OCI-M2 (cell line): ENCODE results near the gene UBE3D.
"Not testable (repeated sequence)": the region's sequence is repeated elsewhere in the genome, so short reads cannot be mapped to it uniquely, and the experiment has no call there.

ENCODE experiments used
- DNase-seq: peaks from one replicate; lab custom pipeline; 2025; ENCODE audit not compliant: unreplicated experiment; lab: John Stamatoyannopoulos, UW

UBE3D gene

DNA sequence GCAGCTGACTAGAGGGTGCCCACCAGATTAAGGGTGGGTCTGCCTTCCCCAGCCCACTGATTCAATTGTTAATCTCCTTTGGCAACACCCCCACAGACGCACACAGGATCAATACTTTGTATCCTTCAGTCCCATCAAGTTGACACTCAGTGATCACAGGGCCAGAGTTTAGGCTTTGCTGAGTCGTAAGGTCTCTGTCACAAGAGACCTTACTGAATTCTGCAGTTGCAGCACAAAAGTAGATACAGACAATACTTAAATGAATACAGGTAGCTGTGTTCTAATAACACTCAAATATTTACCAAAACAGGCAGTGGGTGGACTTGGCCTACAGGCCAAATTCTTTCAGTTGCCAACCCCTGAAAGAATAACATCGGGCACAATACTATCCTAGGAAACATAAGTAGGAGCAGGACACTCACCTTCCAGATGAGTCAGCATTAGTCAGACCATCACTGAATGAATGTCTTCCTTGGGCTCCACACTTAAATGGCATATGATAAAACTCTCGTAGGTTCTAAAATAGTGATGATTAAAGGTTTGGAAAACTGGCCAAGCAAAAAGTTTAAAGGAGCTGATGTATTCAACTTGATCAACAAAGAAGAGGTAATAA is 190.0 kb downstream of the UBE3D start:
- DNase-seq, result no peak

DNA sequence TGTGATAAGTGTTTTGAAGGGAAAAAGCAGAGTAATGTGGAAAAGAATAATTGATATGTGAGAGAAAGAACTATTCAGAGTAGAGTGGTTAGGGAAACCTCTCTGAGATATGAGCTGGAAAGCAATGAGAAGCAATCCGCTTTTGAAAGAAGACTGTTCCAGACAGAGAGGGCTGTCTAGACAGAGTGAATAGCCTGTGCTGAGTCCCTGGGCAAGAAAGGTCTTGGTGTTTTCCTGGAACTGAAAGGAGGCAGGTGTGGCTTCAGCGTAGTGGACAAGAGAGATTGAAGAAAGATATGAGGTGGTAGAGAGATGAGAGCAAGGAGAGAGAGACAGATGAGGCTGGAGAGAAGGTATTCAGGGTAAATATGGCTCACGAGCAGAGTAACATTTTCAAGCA is 190.8 kb downstream of the UBE3D start:
- no peak for DNase-seq

DNA sequence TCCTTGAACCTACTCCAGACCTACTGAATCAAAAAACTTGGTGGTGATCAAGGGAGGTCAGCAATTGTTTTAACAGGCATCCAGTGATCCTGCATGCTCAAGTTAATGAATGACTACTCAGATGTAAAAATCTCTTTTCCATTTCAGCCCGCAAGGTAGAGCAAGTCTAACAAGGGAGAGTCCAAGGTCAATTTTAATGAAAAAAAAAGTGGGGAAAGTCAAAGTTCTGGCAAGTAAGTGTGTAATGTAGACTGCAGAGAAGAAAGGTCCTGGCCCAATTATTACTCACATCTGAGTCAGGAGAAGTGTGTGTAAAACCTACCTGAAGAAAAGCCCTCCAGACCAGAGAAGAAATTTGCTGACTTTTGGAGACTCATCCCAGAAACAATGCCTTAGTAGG is 193.5 kb downstream of the UBE3D start:
- no peak for DNase-seq

DNA sequence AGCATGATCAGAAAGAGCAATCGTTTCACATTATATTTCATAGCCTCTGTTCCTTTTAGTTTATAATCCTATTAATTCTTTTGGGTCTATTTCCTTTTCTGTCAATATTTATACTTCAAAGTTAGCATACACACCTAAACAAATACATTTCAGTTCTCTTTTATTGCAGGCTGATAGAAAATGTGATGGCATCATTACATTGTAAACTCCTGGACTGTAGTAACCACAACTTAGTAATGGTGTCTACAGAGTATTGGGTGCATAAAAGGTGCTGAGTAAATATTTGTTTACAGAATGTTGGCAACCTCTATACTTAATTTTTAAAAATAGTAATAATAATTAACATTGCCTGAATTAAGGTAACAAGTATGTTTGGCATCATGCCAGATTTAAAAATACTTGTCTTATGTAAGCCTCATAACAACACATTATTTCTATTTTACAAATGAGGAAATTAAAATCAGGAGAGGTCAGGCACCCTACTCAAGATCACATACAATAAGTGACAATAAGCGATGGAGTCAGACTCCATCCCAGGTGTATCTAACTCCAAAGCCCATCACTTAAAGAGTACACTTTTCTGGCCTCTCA is 195.0 kb downstream of the UBE3D start:
- no peak for DNase-seq

DNA sequence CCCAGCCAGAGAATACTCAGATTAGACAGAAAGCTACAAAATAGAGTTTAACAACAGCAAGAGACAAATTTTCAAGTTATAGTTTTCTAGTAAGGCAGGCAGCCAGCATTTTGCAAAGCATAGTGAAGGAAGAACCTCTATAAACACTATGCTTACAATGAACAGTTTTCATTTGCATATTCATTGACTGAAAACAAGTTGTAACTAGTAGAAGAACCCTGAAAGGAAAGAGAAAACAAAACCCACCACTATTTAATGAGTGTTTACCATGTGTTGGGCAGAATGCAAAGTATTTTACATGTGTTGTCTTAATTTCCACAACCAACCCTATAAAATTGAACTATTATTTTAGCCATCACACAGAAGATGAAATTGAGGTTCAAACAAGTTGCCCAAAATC is 196.1 kb downstream of the UBE3D start:
- no peak for DNase-seq

DNA sequence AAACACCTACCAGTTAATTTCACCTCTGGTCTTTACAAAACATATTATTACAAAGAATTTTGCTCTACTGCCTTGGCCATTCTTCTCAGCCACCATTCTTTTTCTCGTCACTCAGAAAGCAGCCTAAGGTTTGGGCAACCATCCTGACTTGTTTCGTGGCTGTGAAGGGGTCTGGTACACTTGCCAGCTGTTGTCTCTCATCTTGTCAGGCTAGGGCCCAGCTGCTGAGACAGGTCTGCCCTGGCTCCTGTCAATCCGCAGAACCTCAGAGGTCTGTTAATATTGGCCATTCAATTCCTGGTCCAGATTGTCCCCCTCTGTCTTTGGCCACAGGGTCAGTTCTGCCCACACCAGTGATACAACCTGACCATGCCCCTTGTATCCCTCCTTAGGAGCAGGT is 197.7 kb downstream of the UBE3D start:
- no peak for DNase-seq

DNA sequence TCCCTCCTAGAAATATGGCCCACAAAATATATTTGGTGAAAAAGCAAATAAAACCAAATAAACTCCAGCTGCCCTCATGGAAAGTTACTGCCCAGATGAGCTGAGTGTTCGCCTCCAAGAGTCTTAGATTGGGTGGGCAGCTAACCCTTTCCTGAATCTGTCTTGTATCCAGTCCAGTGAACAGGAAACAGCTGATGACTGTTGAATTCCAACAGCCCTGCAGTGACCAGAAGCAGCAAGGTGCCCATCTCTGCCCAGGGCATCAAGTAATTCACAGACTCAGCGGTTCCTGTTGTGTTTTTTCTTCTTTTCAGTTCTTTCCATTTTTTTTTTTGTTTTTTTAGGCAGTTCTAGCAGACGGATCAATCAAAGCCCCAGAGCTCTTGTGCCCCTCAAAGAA is 199.2 kb downstream of the UBE3D start:
- DNase-seq, result no peak

DNA sequence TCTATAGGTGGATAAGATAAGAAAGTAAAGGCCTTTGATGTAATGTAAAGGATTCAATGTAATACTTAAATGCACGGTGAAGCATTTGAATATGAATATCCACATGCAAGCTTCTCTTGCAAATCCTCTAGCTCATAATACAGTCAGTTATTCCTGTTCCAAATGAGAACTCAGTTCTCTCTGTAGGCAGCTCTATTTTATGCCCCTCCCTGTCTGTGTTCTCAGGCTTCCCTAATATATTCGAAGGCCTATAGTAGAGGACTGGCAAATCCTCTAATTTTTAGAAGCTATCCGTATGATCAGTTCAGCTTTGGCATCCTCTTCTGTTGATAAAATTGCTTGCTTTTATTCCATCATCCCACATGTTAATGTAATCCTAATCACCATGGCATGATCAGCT is 200.2 kb downstream of the UBE3D start:
- DNase-seq, result no peak

DNA sequence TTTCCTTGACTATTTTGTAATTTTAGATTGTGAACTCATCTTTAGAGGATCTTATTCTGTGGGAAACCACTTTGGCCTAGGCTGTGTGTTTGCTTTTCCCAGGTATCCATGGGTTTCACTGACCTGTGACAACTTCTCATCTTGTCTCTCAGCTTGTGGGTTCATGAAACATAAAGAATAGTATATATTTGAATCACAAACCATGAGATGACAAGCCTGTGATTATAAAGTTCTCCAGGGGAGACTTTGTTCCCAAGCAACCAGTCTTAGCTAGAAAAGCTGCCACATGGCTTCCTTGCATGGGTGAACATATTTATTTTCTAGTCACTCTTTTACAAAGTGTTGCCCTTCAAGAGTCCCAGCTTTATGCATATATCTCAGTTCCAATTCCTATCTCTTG is 201.9 kb downstream of the UBE3D start:
- no peak for DNase-seq

DNA sequence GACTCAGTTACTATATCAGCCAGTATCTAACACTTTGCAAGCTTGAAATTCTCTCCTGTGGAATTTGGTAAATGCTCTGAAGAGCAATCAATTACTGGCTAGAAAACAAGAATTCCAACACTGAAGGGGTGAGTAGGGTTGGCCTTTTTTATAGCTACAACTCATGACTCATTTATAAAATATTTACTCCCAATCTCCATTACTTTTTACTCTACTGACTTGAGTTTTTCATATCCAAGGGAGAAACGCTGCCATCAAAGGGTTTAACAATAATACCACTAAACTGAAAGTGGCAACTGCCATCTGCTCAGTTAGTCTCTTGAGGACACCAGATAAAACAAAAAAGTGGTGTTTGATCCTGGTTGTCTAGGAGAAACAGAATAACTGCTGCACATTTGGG is 203.1 kb downstream of the UBE3D start:
- no peak for DNase-seq

DNA sequence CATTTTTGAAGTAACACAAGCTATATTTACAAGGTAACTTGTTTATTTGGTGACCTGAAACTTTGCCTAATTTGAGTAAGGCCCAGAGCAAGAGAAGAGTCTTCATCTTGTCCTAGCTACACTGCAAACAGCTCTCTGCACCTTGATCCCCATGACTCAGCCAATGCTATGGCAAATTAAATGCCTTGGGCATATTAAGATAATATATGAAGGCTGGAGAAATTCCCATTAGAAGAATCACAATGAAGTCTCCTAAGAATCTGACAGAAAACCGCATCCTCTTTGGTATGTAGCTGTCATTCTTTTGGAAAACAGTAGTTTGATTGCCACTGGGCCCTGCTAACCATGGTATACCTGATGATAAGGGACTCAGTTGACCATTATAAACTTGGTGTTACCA is 204.5 kb downstream of the UBE3D start:
- DNase-seq, result no peak

DNA sequence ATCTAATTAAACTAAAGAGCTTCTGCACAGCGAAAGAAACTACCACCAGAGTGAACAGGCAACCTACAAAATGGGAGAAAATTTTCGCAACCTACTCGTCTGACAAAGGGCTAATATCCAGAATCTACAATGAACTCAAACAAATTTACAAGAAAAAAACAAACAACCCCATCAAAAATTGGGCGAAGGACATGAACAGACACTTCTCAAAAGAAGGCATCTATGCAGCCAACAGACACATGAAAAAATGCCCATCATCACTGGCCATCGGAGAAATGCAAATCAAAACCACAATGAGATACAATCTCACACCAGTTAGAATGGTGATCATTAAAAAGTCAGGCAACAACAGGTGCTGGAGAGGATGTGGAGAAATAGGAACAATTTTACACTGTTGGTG is 209.6 kb downstream of the UBE3D start:
- not testable (repeated sequence) for DNase-seq

DNA sequence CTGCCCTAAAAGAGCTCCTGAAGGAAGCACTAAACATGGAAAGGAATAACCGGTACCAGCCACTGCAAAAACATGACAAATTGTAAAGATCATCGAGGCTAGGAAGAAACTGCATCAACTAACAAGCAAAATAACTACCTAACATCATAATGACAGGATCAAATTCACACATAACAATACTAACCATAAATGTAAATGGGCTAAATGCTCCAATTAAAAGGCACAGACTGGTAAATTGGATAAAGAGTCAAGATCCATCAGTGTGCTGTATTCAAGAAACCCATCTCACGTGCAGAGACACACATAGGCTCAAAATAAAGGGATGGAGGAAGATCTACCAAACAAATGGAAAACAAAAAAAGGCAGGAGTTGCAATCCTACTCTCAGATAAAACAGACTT is 212.7 kb downstream of the UBE3D start:
- not testable (repeated sequence) for DNase-seq

DNA sequence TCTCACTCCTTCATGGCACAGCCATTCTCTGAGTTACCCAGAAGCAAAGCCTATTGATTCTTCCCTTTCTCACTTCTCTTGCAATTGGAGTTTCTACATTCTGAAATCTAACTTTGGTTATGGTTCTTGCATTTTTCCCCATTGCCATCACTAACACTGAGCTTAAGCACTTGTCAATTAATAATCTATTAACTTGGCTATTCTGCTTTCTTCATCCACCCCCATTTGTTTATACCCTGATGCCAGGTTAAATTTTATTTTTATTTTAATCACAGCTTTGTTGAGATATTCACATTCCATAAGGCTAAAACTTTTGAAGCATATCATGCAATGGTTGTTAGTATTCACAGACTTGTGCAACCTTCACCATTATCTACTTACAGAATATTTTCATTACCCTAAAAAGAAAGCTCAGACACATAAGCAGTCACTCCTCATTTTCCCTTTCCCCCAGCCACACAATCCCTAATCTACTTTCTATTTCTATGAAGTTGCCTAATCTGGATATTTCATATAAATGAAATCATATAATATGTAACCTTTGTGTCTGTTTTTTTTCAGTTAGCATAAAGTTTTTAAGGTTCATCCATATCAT is 222.3 kb downstream of the UBE3D start:
- no peak for DNase-seq

DNA sequence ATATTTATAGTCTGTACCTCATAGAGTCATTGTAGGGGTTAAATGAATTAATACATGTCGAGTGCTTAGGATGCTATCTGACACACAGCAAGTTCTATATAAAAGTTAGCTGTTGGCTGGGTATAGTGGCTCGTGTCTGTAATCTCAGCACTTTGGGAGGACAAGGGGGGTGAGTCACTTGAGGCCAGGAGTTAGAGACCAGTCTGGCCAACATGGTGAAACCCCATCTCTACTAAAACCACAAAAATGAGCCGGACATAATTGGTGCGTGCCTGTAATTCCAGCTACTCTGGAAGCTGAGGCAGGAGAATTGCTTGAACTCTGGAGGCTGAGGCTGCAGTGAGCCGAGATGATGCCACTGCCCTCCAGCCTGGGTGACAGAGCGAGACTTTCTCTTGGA is 222.9 kb downstream of the UBE3D start:
- no peak for DNase-seq
